ENCODE results near the gene SLC9A7. TPM values are rescaled to one million over a fixed set of nuclear protein-coding genes. Genes with fewer than 3 reads are reported as not detected.
A peak's percentile ranks its signal among the peaks of the same experiment; 100 is the strongest.

The SLC9A7 gene
- total and polyA plus RNA-seq, 2 experiments from 2014 or later: 14.1 to 52.9 TPM

GRCh38 chrX:46627711-46628419 lies 131.1 kb downstream of the SLC9A7 start:
- peak; percentile 10 for DNase-seq
- no peaks in the 10 kb centered on the region for H3K27me3 ChIP-seq (replicated peaks; ENCODE audit: insufficient read depth)
- no peaks in the 10 kb centered on the region for H3K9me2 ChIP-seq (ENCODE audit: insufficient read depth)
- in situ Hi-C loops (cut with MboI): no loop called here
- peak overlapping the region; percentile 81 for H3K27ac ChIP-seq
- H3K4me2 ChIP-seq (ENCODE audit: unreplicated experiment): peak overlapping the region; percentile 43
- H4K20me1 ChIP-seq (ENCODE audit: insufficient read depth): no peaks in the 10 kb centered on the region; the same call in 1 of the 2 replicates
- peaks cover 27% of the 10 kb centered on the region for H3K4me1 ChIP-seq (ENCODE audit: insufficient read depth)
- TF ChIP-seq EZH2 (IDR thresholded peaks at IDR 0.05; ENCODE audit: insufficient read depth, poor library complexity, severe bottlenecking) (no peak), EZH2phosphoT487 (IDR thresholded peaks at IDR 0.05; ENCODE audit: insufficient read depth, low read depth) (no peak)
- H3K4me3 ChIP-seq: no peak overlapping the region
- no peaks in the 10 kb centered on the region for H3K36me3 ChIP-seq (ENCODE audit: low read depth)
- H2AFZ ChIP-seq: no peak overlapping the region
- H3K79me2 ChIP-seq (ENCODE audit: insufficient read depth): no peaks in the 10 kb centered on the region
- H3K9ac ChIP-seq: peak overlapping the region; percentile 48
- 25 to 35% methylated on average over 6 to 10 of the region's 10 CpGs for WGBS, 2 experiments (ENCODE audit: low coverage in 1 of 2, low lambda C conversion rate in 2 of 2, missing lambda C conversion rate in 2 of 2)
- peaks cover 22% of the 10 kb centered on the region for H3F3A ChIP-seq (ENCODE audit: insufficient read depth)
- H3K9me3 ChIP-seq (ENCODE audit: low read depth): no peaks in the 10 kb centered on the region

- H3K9ac ChIP-seq: no peak overlapping the region
- no peaks in the 10 kb centered on the region; the same call in 1 of the 2 replicates for H4K20me1 ChIP-seq (ENCODE audit: insufficient read depth)
- H3K79me2 ChIP-seq (ENCODE audit: insufficient read depth): no peaks in the 10 kb centered on the region
- WGBS, 2 experiments (ENCODE audit: low coverage in 1 of 2, low lambda C conversion rate in 2 of 2, missing lambda C conversion rate in 2 of 2): 100% methylated on average over 4 of the region's 4 CpGs
- H3K4me1 ChIP-seq (ENCODE audit: insufficient read depth): peaks cover 27% of the 10 kb centered on the region
- in situ Hi-C loops (cut with MboI): no loop called here
- H3K4me3 ChIP-seq: no peak overlapping the region
- TF ChIP-seq EZH2 (IDR thresholded peaks at IDR 0.05; ENCODE audit: insufficient read depth, poor library complexity, severe bottlenecking): no peak
- TF ChIP-seq EZH2phosphoT487 (IDR thresholded peaks at IDR 0.05; ENCODE audit: insufficient read depth, low read depth): no peak
- no peak for DNase-seq
- H3K27ac ChIP-seq: no peak overlapping the region
- H3K4me2 ChIP-seq (ENCODE audit: unreplicated experiment): no peak overlapping the region
- no peak overlapping the region for H2AFZ ChIP-seq
- no peaks in the 10 kb centered on the region for H3K36me3 ChIP-seq (ENCODE audit: low read depth)
- H3K9me3 ChIP-seq (ENCODE audit: low read depth): no peaks in the 10 kb centered on the region
- H3F3A ChIP-seq (ENCODE audit: insufficient read depth): peaks cover 22% of the 10 kb centered on the region
- H3K27me3 ChIP-seq (replicated peaks; ENCODE audit: insufficient read depth): no peaks in the 10 kb centered on the region
- H3K9me2 ChIP-seq (ENCODE audit: insufficient read depth): no peaks in the 10 kb centered on the region
Measured at GRCh38 chrX:46627062-46627461, 131.9 kb downstream of the SLC9A7 start.

- Histone ChIP-seq H3K9ac (no peak overlapping the region), H3K4me2 (ENCODE audit: unreplicated experiment) (no peak overlapping the region), H2AFZ (no peak overlapping the region), H3K27me3 (replicated peaks; ENCODE audit: insufficient read depth) (no peaks in the 10 kb centered on the region), H3K79me2 (ENCODE audit: insufficient read depth) (no peaks in the 10 kb centered on the region), H4K20me1 (ENCODE audit: insufficient read depth) (no peaks in the 10 kb centered on the region; the same call in 1 of the 2 replicates), H3K9me3 (ENCODE audit: low read depth) (no peaks in the 10 kb centered on the region), H3K27ac (no peak overlapping the region), H3K4me1 (ENCODE audit: insufficient read depth) (peaks cover 27% of the 10 kb centered on the region), H3K9me2 (ENCODE audit: insufficient read depth) (no peaks in the 10 kb centered on the region), H3K36me3 (ENCODE audit: low read depth) (no peaks in the 10 kb centered on the region), H3F3A (ENCODE audit: insufficient read depth) (peaks cover 22% of the 10 kb centered on the region), H3K4me3 (no peak overlapping the region)
- DNase-seq: no peak
- WGBS, 2 experiments (ENCODE audit: low coverage in 1 of 2, low lambda C conversion rate in 2 of 2, missing lambda C conversion rate in 2 of 2): 78 to 84% methylated on average over 6 to 7 of the region's 7 CpGs
- no peak for TF ChIP-seq EZH2 (IDR thresholded peaks at IDR 0.05; ENCODE audit: insufficient read depth, poor library complexity, severe bottlenecking)
- no peak for TF ChIP-seq EZH2phosphoT487 (IDR thresholded peaks at IDR 0.05; ENCODE audit: insufficient read depth, low read depth)
- in situ Hi-C loops (cut with MboI): no loop called here
Measured at GRCh38 chrX:46626566-46626965, 132.4 kb downstream of the SLC9A7 start.

- no peaks in the 10 kb centered on the region for H3K9me2 ChIP-seq (ENCODE audit: insufficient read depth)
- no peak overlapping the region for H3K4me2 ChIP-seq (ENCODE audit: unreplicated experiment)
- H3K4me3 ChIP-seq: no peak overlapping the region
- H3K4me1 ChIP-seq (ENCODE audit: insufficient read depth): peaks cover 15% of the 10 kb centered on the region
- no peak overlapping the region for H2AFZ ChIP-seq
- H3F3A ChIP-seq (ENCODE audit: insufficient read depth): peaks cover 14% of the 10 kb centered on the region
- no peak overlapping the region for H3K9ac ChIP-seq
- no peaks in the 10 kb centered on the region for H3K36me3 ChIP-seq (ENCODE audit: low read depth)
- no peaks in the 10 kb centered on the region for H3K27me3 ChIP-seq (replicated peaks; ENCODE audit: insufficient read depth)
- H3K9me3 ChIP-seq (ENCODE audit: low read depth): no peaks in the 10 kb centered on the region
- no peak overlapping the region for H3K27ac ChIP-seq
- H4K20me1 ChIP-seq (ENCODE audit: insufficient read depth): no peaks in the 10 kb centered on the region
- no peaks in the 10 kb centered on the region for H3K79me2 ChIP-seq (ENCODE audit: insufficient read depth)
- TF ChIP-seq EZH2 (IDR thresholded peaks at IDR 0.05; ENCODE audit: insufficient read depth, poor library complexity, severe bottlenecking) (no peak), EZH2phosphoT487 (IDR thresholded peaks at IDR 0.05; ENCODE audit: insufficient read depth, low read depth) (no peak)
- no peak for DNase-seq
- in situ Hi-C loops (cut with MboI): no loop called here
- 80 to 86% methylated on average over 6 of the region's 6 CpGs for WGBS, 2 experiments (ENCODE audit: low coverage in 1 of 2, low lambda C conversion rate in 2 of 2, missing lambda C conversion rate in 2 of 2)
Measured at GRCh38 chrX:46624090-46624786, 134.7 kb downstream of the SLC9A7 start.
